ENCODE results near the gene SLC25A41. TPM values are rescaled to one million over a fixed set of nuclear protein-coding genes. Genes with fewer than 3 reads are reported as not detected.
A peak's percentile ranks its signal among the peaks of the same experiment; 100 is the strongest.

Gene SLC25A41
- total and polyA plus RNA-seq, 2 of the 8 experiments (the other 6 are each of a cell fraction or from before 2014, with no cell fraction given), result 0.50 TPM; not detected in 1

DNA sequence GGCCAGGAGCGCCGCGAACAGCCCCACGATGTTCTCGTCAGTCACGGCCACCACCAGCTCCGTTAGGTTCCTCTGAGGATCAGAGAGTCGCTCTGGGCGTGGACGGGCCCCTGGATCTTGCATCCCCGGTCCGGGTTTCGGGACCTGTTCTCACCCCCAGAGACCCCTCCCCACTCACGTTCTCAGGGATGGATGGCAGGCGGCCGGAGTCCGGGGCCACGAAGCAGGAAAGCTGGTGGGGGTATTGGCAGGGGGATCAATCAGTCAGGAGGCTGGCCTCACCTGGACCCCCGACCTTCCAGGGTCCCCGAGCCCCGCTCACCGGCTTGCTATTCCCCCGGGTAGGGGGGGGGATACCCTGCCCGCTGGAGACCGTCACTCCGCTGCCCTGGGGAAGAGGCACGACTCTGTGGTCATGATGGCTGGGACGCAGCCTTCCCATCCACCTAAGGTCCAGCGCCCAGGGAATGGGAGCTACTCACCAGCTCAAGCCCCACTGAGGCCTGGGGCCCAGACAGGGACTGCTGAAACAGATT lies 43.4 kb upstream of the SLC25A41 start:
- no peak overlapping the region for H2BK15ac ChIP-seq (ENCODE audit: low read length)
- ChIA-PET POLR2A (ENCODE audit: partially characterized antibody) (interaction anchor here (0.9 to 1.6 kb wide), 9 partner anchors 11 to 262 kb away, joined by 3 to 9 read pairs (median 4); partner anchors contain the start of genes CRB3, KHSRP, SLC25A23 and TNFSF9), CTCF (ENCODE audit: partially characterized antibody) (interaction anchor here (0.5 to 2.3 kb wide), 7 partner anchors 14 to 293 kb away, joined by 3 to 6 read pairs (median 4); partner anchors contain the start of gene TUBB4A)
- H3K14ac ChIP-seq (ENCODE audit: insufficient read length), result no peak overlapping the region
- no peak overlapping the region for H2BK20ac ChIP-seq (ENCODE audit: low read length)
- no peak overlapping the region for H3K4ac ChIP-seq (replicated peaks; ENCODE audit: insufficient read length, low read depth, low read length)
- H4K20me1 ChIP-seq (replicated peaks in 1 of 2; ENCODE audit: control insufficient read depth in 1 of 2, insufficient read depth in 2 of 2, low read length in 2 of 2), result peaks cover 0 to 3% of the 10 kb centered on the region in 2 experiments
- H3K56ac ChIP-seq (replicated peaks; ENCODE audit: insufficient read length, low read depth, low read length), result no peak overlapping the region
- no peak overlapping the region for H2BK12ac ChIP-seq (ENCODE audit: low read depth, low read length)
- H4K5ac ChIP-seq (ENCODE audit: insufficient read length, low read depth, low read length), result no peak overlapping the region
- H3K9me3 ChIP-seq (ENCODE audit: insufficient read depth in 2 of 2, low read depth in 1 of 2, low read length in 1 of 2), result no peaks in the 10 kb centered on the region
- peaks cover 0 to 12% (median 9%) of the 10 kb centered on the region in 4 experiments; a peak in 5 of 7 replicates for H3K4me1 ChIP-seq (replicated peaks in 1 of 4; ENCODE audit: control insufficient read depth in 3 of 4, insufficient read depth in 4 of 4, low read length in 3 of 4)
- peaks cover 16% of the 10 kb centered on the region for H3K23me2 ChIP-seq (ENCODE audit: low read depth, low read length)
- no peaks in the 10 kb centered on the region for H3K79me2 ChIP-seq (ENCODE audit: control insufficient read depth in 1 of 2, insufficient read depth in 2 of 2, low read length in 2 of 2)
- peak overlapping the region; percentile 81; the same call in 1 of the 2 replicates for H2AFZ ChIP-seq (ENCODE audit: low read length)
- peaks cover 0 to 16% (median 9%) of the 10 kb centered on the region in 4 experiments; a peak in 6 of 7 replicates for H3K27me3 ChIP-seq (replicated peaks in 1 of 4; ENCODE audit: control insufficient read depth in 3 of 4, extremely low read depth in 1 of 4, insufficient read depth in 3 of 4, low read length in 3 of 4)
- no peak for FAIRE-seq
- H2BK5ac ChIP-seq (ENCODE audit: low read depth, low read length), result no peak overlapping the region
- DNase-seq (ENCODE audit: low read depth in 1 of 2, low spot score in 2 of 2), result no peak
- H3K27ac ChIP-seq (ENCODE audit: low read depth, low read length), result no peak overlapping the region
- no peak overlapping the region for H3K23ac ChIP-seq (ENCODE audit: insufficient read length)
- no peak overlapping the region; the same call in 1 of the 2 replicates for H3K18ac ChIP-seq (ENCODE audit: extremely low read depth, low read length)
- H3K4me2 ChIP-seq (ENCODE audit: insufficient read depth in 1 of 2, low read depth in 2 of 2, low read length in 2 of 2), result peak overlapping the region; percentile 85 to 99
- H2AK5ac ChIP-seq (ENCODE audit: low read depth, low read length), result no peak overlapping the region
- H3K4me3 ChIP-seq (ENCODE audit: extremely low read depth in 1 of 4, insufficient read depth in 2 of 4, low read depth in 3 of 4, low read length in 4 of 4), result peak overlapping the region; percentile 44 to 66 (median 55); a peak in 7 of 8 replicates
- 6% methylated on average over 21 of the region's 29 CpGs; no CpG with 5 or more reads in 1 of the 2 experiments for WGBS, 2 experiments (ENCODE audit: extremely low coverage in 1 of 2, insufficient coverage in 1 of 2, insufficient read length in 1 of 2, insufficient replicate concordance in 2 of 2, low coverage in 1 of 2, low lambda C conversion rate in 2 of 2, missing lambda C conversion rate in 1 of 2)
- H4K8ac ChIP-seq (ENCODE audit: extremely low read depth, insufficient read depth, low read length), result peak overlapping the region; percentile 77; the same call in 1 of the 2 replicates
- no peak for TF ChIP-seq EGR1 (IDR thresholded peaks at IDR 0.05; ENCODE audit: borderline replicate concordance, low read depth, low read length)
- peak; percentile 71 for TF ChIP-seq KDM4A (IDR thresholded peaks at IDR 0.05; ENCODE audit: low read depth, low read length, severe bottlenecking)
- no peak overlapping the region for H2BK120ac ChIP-seq (replicated peaks; ENCODE audit: low read depth, low read length)
- H4K91ac ChIP-seq (replicated peaks; ENCODE audit: insufficient read length, low read length), result no peak overlapping the region
- H3K36me3 ChIP-seq (ENCODE audit: control insufficient read depth in 2 of 4, insufficient read depth in 4 of 4, low read length in 3 of 4), result no peaks in the 10 kb centered on the region
- H3K9ac ChIP-seq (replicated peaks in 1 of 4; ENCODE audit: extremely low read depth in 1 of 4, low read depth in 3 of 4, low read length in 3 of 4), result no peak overlapping the region
- no peaks in the 10 kb centered on the region for H3K79me1 ChIP-seq (ENCODE audit: low read depth, low read length)

Measured in H1 (cell line).